ENCODE results near the gene MFGE8.

Gene MFGE8

GRCh38 chr15:88897456-88898194, 15.6 kb downstream of the MFGE8 start:
- peak; percentile 62 to 85 (median 69) for DNase-seq

- DNase-seq = no peak
Measured at GRCh38 chr15:88897142-88897455, 16.1 kb downstream of the MFGE8 start.

DNA sequence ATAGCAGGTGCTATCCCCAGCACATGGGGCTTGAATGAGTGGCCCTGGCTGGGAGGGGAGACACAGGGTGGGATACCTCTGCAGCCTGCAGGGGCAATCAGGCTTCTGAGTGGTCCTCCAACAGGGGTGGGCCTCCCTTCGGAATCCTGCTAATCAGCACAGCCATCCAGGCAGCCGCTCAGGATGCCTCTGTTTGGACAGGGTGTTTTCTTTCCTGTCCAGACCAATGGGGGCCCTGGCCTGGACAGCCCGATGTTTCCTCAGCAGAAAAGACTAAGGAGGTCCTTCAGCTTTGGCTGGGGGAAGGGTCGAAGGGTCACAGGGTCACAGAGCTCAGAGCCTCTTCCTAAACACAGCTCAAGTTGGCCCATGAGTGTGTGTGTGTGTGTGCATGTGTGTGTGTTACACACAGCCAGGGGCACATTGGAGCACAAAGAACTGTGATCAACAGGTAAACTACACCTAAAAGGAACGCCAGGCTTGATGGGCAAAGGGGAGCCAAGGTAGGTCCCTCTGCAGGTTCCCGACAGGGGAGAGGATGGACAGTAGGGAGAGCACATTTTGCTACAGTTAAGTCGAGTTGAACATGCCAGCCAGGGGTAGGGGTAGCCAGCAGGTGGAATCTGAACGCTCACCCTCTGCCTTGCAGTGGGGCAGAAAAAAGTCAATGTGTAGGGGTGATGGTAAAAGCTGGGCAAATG, 16.7 kb downstream of the MFGE8 start:
- DNase-seq = no peak

DNA sequence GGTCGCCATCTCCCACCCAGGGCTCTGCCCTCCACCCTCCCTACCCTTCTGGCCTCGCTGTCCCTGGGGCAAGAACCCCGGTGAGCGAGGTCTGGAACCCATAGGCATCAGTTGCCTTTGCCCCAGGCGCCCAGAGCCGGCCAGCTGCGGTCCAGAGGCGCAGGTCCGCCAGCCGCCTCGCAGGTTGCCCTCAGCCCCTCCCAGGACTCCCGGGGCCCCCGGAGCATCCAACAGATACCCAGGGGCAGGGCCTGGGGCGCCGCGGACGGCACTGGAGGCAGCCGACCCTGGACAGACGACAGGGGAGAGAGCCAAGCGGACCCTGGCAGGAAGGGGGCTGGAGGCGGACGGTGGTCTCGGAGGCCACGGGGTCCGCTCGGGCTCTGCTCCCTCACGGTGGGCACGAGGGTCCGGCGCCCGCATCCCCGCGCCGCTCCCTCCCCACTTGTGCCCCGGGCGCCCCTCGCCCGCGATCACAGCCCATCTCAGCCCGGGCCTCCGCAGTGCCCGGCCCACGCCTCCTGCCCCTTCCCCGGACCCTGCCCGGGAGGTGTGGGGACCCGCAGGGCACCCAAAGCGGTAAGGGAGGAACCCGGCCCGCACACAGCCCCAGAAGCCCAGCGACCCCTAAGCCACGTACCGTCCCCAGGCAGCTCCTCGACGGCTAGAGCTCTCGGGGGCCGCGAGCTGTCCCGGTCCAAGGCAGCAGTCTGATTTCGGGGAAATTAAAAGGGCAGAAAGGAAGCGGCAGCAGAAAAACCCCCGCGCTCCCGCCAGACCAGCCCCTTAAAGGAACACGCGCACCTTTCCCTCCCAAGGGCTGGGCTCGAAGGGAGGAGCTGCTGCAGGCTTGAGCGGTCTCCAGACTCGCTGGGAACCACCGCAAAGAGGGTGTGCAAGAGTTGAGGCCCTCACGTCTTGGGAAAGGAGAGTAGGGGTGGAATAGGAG, 18.1 kb downstream of the MFGE8 start, which contains the start of gene HAPLN3:
Gene HAPLN3, minus strand, starts transcription at position 726 of the 949 bp plus-strand sequence. CDS start 8,246 bp downstream, outside the sequence.
- DNase-seq = peak; percentile 24 to 71 (median 41)

- DNase-seq = peak; percentile 62 to 88 (median 78)
Measured at GRCh38 chr15:88894348-88894818, 18.8 kb downstream of the MFGE8 start.

- DNase-seq = no peak
Measured at GRCh38 chr15:88891540-88892254, 21.5 kb downstream of the MFGE8 start.

- DNase-seq = no peak
Measured at GRCh38 chr15:88890495-88890894, 22.7 kb downstream of the MFGE8 start.

GRCh38 chr15:88888719-88889118, 24.5 kb downstream of the MFGE8 start:
- no peak for DNase-seq

GRCh38 chr15:88887068-88887580, 26.1 kb downstream of the MFGE8 start:
- no peak for DNase-seq

DNA sequence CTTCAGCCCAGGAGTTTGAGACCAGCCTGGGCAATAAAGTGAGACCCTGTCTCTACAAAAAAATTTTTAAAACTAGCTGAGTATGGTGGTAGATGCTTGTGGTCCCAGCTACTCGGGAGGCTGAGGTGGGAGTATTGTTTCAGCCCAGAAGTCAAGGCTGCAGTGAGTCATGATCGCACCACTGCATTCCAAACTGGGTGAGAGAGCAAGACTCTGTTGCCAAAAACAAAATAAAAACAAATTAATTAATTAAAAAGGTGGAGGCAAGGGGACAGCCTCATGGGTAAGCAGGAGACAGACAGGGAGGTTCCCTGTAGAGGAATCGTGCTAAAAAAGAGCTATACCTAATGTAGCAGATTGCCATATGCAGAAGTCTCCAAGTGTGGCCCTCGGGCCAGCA, 30.4 kb downstream of the MFGE8 start:
- DNase-seq = no peak

DNA sequence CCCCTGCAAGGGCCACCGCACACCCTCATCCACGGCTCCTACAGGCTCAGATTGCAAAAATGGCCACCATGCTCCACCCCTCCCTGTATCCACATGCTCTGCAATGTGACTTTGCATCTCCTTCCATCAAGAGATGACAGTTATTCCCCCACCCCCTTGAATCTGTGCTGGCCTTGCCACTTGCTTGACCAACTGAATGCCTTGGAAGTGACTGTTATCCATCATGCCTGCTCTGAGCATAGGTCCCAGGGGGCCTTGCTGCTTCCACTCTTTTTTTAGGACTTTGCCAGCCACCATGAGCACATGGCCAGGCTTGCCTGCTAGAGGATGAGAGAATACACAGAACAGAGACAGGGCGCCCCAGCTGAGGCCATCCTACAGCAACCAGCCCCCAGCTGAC, 31.4 kb downstream of the MFGE8 start:
- DNase-seq = no peak

GRCh38 chr15:88880944-88881740, 32.0 kb downstream of the MFGE8 start:
- no peak for DNase-seq

- DNase-seq = peak in 1 of 5 donors; percentile 31
Measured at GRCh38 chr15:88878720-88879184, 34.4 kb downstream of the MFGE8 start.

- no peak for DNase-seq
Measured at GRCh38 chr15:88877906-88878305, 35.3 kb downstream of the MFGE8 start.

GRCh38 chr15:88877415-88877814, 35.8 kb downstream of the MFGE8 start:
- DNase-seq = no peak

DNA sequence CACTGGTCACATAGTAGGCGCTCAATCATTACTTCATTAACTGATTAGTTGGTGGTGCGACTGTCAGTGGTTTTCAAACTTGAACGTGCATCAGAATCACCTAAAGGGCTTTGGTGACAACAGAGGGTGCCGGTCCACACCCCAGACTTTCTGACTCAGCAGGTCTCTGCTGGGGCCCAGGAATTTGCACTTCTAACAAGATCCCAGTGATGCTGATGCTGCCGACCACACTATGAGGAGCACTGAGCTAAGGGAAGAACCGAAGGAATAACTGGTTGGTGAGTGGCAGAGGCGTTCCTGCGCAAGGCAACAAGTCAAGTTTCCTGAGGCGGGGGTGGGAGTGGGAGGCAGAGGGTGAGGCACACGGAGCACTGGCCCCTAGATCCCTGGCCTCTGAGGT, 36.6 kb downstream of the MFGE8 start:
- DNase-seq = no peak

GRCh38 chr15:88874684-88875083, 38.5 kb downstream of the MFGE8 start:
- DNase-seq = no peak

GRCh38 chr15:88874275-88874674, 38.9 kb downstream of the MFGE8 start:
- DNase-seq = no peak

GRCh38 chr15:88873786-88874185, 39.4 kb downstream of the MFGE8 start:
- no peak for DNase-seq

DNA sequence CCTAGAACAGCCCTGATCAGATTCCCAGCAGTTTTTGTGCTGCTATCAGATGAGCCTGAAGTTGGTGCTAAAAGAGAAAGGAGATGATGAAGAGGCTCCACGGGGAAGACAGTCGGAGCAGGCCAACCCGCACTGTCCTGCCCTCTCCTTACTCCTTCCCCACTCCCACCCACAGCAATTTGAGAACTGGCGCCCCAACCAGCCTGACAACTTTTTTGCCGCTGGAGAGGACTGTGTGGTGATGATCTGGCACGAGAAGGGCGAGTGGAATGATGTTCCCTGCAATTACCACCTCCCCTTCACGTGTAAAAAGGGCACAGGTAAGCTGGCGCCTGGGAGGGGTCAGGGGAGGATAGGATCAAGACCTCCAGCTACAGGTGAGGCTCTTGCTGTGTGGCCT, 40.5 kb downstream of the MFGE8 start:
- DNase-seq = no peak

DNA sequence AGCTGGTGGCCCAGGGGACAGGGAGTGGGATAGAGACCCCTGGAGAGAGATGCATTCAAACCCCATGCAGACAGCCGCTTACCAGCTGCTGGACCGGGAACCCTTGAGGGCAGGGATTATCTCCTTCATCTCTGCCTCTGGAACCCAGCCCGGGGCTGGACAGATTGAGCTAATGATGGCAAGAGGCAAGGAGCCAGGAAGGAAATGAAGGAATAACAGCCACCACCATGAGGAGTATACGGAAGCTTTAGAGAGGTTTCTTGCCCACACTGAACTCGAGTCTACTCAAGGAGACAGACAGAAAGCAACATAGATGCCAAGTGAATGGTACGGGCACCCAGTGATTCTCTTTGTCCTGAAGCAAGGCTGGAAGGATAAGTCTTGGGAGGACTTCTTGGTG, 41.1 kb downstream of the MFGE8 start:
- no peak for DNase-seq

Measured in T-helper 1 cell (primary cell).